Breast epithelium (tissue), 4 donors: ENCODE measurements around the gene SNAP25. TPM values are rescaled to one million over a fixed set of nuclear protein-coding genes. Genes with fewer than 3 reads are reported as not detected.

Source experiments
- DNase-seq, 2 donors: peaks; one replicate each; pipeline ENCODE4 v3.0.0-alpha.2; 2019; ENCODE audit warnings: low spot score in 2 of 2
- H3K27ac ChIP-seq, 2 donors: fragments of 200-600 bp; sonication (generic) in 1 of 2; one replicate each; pipeline ENCODE4 v1.5.1; 2016 to 2019; ENCODE audit warnings: mild to moderate bottlenecking in 1 of 2
- H3K27me3 ChIP-seq, 2 donors: fragments of 200-600 bp; sonication (generic) in 1 of 2; one replicate each; pipeline versions ENCODE4 v1.5.1 to v1.6.0; 2017 to 2019; ENCODE audit warnings: control low read depth in 1 of 2, mild to moderate bottlenecking in 1 of 2
- H3K36me3 ChIP-seq: fragments of 200-600 bp; one replicate; pipeline ENCODE4 v1.5.1; 2019
- H3K4me1 ChIP-seq, 2 donors: fragments of 200-600 bp; sonication (generic); one replicate each; pipeline ENCODE4 v1.5.1; 2016 to 2019; ENCODE audit warnings: control low read depth in 1 of 2
- H3K4me3 ChIP-seq, 3 donors: fragments of 200-600 bp; sonication (generic); 1 replicate in 2 of 3; 2 replicates in 1 of 3; pipeline ENCODE4 v1.5.1; 2016 to 2019; ENCODE audit warnings: mild to moderate bottlenecking in 3 of 3, moderate library complexity in 2 of 3
- H3K9me3 ChIP-seq, 2 donors: fragments of 200-600 bp; sonication (generic) in 1 of 2; one replicate each; pipeline ENCODE4 v1.5.1; 2016 to 2019; ENCODE audit warnings: control low read depth in 1 of 2
- POLR2A ChIP-seq: fragments of 450-650 bp; IDR thresholded peaks from one replicate; pipeline ENCODE4 v1.6.1; 2016; ENCODE audit warnings: antibody characterized with exemption, mild to moderate bottlenecking, moderate library complexity
- POLR2AphosphoS5 ChIP-seq, 3 donors: sonication (generic); formaldehyde crosslinking; IDR thresholded peaks; one replicate each; pipeline ENCODE4 v1.6.1; 2017; ENCODE audit warnings: antibody characterized with exemption in 3 of 3
- intact Hi-C: fragments of 100-400 bp; cut with DNase I; formaldehyde crosslinking; loops from one replicate; pipeline ENCODE4 v1.15.1; 2023; ENCODE audit warnings: low total_unique reads
- total RNA-seq, 3 donors: library from RNA; depleted of rRNA; stranded (reverse); fragments of >200 nt; gene quantifications; one replicate each; pipeline ENCODE4 v1.1.0, GENCODE V29; 2016
- TF ChIP-seq, protein P1 (sequence below), 3 donors: fragments of 450-650 bp; IDR thresholded peaks; one replicate each; pipeline ENCODE4 v1.5.1; 2016 to 2017; ENCODE audit warnings: antibody characterized with exemption in 3 of 3, mild to moderate bottlenecking in 3 of 3, moderate library complexity in 3 of 3

SNAP25 gene
- total RNA-seq, 3 donors from 2014 or later = 0.32 to 1.6 (median 1.6) TPM

DNA sequence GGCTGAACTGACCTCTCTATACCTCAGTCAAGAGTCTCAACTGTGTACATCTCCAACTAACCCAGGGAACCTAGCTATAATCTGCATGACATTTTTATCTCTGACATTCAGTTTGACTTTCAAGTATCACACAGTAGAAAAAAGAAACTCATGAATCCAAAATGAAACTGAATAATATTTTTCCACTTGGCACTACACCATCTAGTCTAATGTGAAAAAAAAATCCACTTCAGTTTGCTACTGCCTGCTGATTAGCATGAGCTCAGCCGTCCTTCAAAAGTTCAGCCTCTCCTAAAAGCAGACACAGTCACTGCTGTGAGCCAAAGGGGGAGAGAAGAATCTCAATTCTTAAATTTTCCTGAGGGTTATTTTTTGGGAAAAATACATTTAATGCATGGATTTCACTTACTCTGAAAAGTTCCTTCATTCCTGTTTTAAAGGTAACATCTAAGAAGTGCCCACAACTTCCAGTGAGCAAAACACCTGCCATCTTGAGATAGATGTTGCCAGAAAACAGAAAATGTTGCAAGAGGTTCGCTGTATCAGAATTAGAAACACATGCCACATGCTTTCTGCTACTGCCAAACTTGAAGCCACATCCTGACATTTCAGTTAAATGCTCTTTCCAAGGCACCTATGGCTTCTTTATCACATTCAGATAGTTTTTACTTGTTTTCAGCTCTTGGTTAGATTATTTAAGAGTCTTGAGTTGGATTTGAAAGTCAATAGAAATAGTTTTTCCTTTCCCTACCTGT lies 120.0 kb downstream of the SNAP25 start:
- Histone ChIP-seq H3K9me3 (no peaks in the 10 kb centered on the region), H3K27me3 (no peaks in the 10 kb centered on the region), H3K36me3 (no peaks in the 10 kb centered on the region), H3K27ac (no peak overlapping the region), H3K4me1 (no peaks in the 10 kb centered on the region), H3K4me3 (no peak overlapping the region)
- no peak for DNase-seq
- TF ChIP-seq POLR2A (no peak), POLR2AphosphoS5 (IDR thresholded peaks at IDR 0.05) (no peak)
- TF ChIP-seq, protein P1, sequence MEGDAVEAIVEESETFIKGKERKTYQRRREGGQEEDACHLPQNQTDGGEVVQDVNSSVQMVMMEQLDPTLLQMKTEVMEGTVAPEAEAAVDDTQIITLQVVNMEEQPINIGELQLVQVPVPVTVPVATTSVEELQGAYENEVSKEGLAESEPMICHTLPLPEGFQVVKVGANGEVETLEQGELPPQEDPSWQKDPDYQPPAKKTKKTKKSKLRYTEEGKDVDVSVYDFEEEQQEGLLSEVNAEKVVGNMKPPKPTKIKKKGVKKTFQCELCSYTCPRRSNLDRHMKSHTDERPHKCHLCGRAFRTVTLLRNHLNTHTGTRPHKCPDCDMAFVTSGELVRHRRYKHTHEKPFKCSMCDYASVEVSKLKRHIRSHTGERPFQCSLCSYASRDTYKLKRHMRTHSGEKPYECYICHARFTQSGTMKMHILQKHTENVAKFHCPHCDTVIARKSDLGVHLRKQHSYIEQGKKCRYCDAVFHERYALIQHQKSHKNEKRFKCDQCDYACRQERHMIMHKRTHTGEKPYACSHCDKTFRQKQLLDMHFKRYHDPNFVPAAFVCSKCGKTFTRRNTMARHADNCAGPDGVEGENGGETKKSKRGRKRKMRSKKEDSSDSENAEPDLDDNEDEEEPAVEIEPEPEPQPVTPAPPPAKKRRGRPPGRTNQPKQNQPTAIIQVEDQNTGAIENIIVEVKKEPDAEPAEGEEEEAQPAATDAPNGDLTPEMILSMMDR (IDR thresholded peaks at IDR 0.05) = no peak
- intact Hi-C loops = no loop called here

DNA sequence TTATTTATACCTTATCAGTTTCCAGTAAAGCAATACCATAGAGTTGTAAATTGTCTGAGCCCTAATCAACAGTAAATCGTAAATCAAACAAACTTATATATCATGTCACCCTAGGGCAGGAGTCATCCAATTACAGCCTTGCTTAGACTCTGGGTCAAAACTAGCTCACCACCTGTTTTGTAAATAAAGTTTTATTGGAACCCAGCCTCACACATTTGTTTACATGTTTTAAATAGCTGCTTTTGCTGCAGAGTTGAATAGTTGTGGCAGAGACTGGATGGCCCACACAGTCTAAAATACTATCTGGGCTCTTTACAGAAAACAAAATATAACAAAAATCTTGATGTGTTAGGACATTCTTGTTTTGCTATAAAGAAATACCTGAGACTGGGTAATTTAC lies 121.0 kb downstream of the SNAP25 start:
- Histone ChIP-seq H3K9me3 (no peaks in the 10 kb centered on the region), H3K27ac (no peak overlapping the region), H3K4me3 (no peak overlapping the region), H3K36me3 (no peaks in the 10 kb centered on the region), H3K27me3 (no peaks in the 10 kb centered on the region), H3K4me1 (no peaks in the 10 kb centered on the region)
- TF ChIP-seq POLR2AphosphoS5 (IDR thresholded peaks at IDR 0.05) (no peak), POLR2A (no peak)
- TF ChIP-seq, protein P1 (IDR thresholded peaks at IDR 0.05) = no peak
- intact Hi-C loops = no loop called here
- DNase-seq = no peak

DNA sequence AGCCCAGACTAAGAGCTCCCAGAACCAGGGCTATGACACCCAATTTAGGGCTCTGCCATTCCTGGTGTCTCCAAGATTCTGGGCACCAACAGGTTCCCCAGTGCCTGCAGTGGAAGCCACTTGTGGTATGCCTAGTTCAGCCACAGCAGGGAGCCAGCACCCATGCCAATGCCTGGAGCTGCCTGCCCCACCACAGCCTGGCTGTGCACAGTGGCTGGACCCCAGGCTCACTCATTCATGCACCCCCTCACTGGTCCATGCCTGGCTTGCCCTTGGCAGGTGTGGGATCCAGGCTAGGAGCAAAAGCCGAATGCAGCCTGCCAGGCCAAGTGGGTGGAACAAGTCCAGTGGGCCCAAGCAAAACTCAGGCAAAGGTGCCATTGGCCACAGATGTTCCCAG lies 123.5 kb downstream of the SNAP25 start:
- intact Hi-C loops = no loop called here
- H3K27me3 ChIP-seq = no peaks in the 10 kb centered on the region
- no peak for DNase-seq
- TF ChIP-seq POLR2A = no peak
- no peak for TF ChIP-seq POLR2AphosphoS5 (IDR thresholded peaks at IDR 0.05)
- TF ChIP-seq, protein P1 (IDR thresholded peaks at IDR 0.05) = no peak
- no peaks in the 10 kb centered on the region for H3K4me1 ChIP-seq
- no peak overlapping the region for H3K4me3 ChIP-seq
- no peaks in the 10 kb centered on the region for H3K9me3 ChIP-seq
- H3K36me3 ChIP-seq = no peaks in the 10 kb centered on the region
- no peak overlapping the region for H3K27ac ChIP-seq

DNA sequence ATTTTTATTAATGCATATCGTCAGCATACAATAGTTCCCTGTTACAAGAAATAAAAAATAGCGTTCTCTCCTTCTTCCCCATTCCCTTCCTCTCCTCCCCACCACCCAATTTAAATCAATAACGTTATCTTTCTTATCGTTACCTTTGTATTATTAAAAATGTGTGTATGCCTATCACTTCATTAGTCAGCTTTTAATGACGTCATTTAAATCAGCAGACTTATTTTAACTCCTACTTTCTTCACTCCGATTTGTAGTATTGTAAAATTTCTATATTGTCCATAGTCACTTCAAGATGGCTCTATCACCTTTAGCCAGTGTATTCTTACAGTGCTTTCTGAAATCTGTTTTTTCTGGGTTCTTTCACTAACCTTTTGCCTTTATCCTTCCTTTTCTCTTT lies 126.3 kb downstream of the SNAP25 start:
- TF ChIP-seq POLR2A (no peak), POLR2AphosphoS5 (IDR thresholded peaks at IDR 0.05) (no peak)
- TF ChIP-seq, protein P1 (IDR thresholded peaks at IDR 0.05) = no peak
- H3K36me3 ChIP-seq = no peaks in the 10 kb centered on the region
- H3K4me1 ChIP-seq = no peaks in the 10 kb centered on the region
- H3K27ac ChIP-seq = no peak overlapping the region
- no peak overlapping the region for H3K4me3 ChIP-seq
- DNase-seq = no peak
- no peaks in the 10 kb centered on the region for H3K9me3 ChIP-seq
- H3K27me3 ChIP-seq = no peaks in the 10 kb centered on the region
- intact Hi-C loops = no loop called here

DNA sequence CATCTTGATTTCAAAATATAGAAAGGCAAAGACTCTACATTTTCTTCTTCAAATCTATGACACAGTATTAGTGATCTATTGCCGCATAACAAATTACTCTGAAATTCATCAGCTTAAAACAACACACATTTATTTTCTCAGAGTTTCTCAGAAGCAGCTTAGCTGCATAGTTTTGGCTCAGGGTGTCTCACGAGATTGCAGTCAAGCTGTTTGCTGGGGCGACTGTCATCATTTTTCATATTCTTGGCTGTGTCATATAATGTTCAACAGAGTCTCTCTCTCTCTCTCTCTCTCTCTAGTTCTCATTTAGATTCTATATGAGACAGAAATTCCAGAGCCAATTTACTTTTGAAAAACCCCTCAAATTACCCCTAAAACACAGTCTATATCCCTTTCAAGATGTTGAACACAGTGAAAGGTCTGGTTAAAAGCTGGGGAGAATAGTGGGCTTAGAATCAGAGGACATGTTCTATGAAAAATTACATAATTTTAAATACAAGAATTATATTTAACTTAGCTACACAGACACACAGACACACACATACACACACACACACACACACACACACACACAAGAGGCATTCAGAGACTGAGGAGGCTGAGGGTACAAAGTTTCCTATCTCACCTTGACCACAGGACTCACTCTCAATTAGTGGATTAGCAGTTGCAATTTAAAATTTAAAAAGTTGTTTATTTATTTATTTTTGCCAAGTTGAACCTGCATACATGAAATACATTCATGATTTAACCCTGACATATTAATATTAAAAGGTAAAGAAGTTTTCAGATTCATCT lies 128.7 kb downstream of the SNAP25 start:
- no peaks in the 10 kb centered on the region for H3K9me3 ChIP-seq
- H3K27ac ChIP-seq = no peak overlapping the region
- intact Hi-C loops = no loop called here

More for the DNA sequence above, 128.7 kb downstream of the SNAP25 start:
- Histone ChIP-seq H3K4me3 (no peak overlapping the region), H3K36me3 (no peaks in the 10 kb centered on the region), H3K4me1 (no peaks in the 10 kb centered on the region), H3K27me3 (no peaks in the 10 kb centered on the region)
- TF ChIP-seq, protein P1 (IDR thresholded peaks at IDR 0.05) = no peak
- TF ChIP-seq POLR2AphosphoS5 (IDR thresholded peaks at IDR 0.05) = no peak
- TF ChIP-seq POLR2A = no peak
- no peak for DNase-seq
